SK-N-SH (cell line): Measurements from ENCODE around the gene ZNF578. TPM values are rescaled to one million over a fixed set of nuclear protein-coding genes. Genes with fewer than 3 reads are reported as not detected.

Source experiments
- CTCF ChIA-PET: fragments of 300-600, 350-600 bp; formaldehyde crosslinking; extraction: SDS; loops from one replicate; lab custom pipeline; 2021; lab: Yijun Ruan, JAX
- POLR2A ChIA-PET: fragments of 350-600 bp; sonication (Branson Sonifier 250); formaldehyde crosslinking; extraction: SDS; loops from one replicate; lab custom pipeline; 2020; ENCODE audit warnings: antibody characterized with exemption, inconsistent platforms; lab: Yijun Ruan, JAX
- DNase-seq: peaks from one replicate; pipeline ENCODE4 v3.0.0; 2012
- H2AFZ ChIP-seq: fragments of 200-600 bp; sonication (generic); 2 replicates; pipeline ENCODE4 v1.8.1; 2016; ENCODE audit warnings: antibody characterized with exemption, mild to moderate bottlenecking, low read depth
- H3F3A ChIP-seq: fragments of 200-600 bp; sonication (generic); replicated peaks from 2 replicates; pipeline ENCODE3; 2016; ENCODE audit warnings: antibody characterized with exemption, mild to moderate bottlenecking; ENCODE audit not compliant: insufficient read depth
- H3K27ac ChIP-seq, 2 experiments: fragments of 200-500 bp in 1 of 2; fragments of 200-600 bp in 1 of 2; sonication (Bioruptor generic) in 1 of 2; sonication (generic), shearing (Covaris generic) in 1 of 2; 2 replicates each; pipeline versions ENCODE4 v1.5.1 to v1.6.1; 2014 to 2016; ENCODE audit warnings: low read depth in 2 of 2, inconsistent platforms in 1 of 2, low read length in 1 of 2, mild to moderate bottlenecking in 1 of 2, mixed read lengths in 1 of 2
- H3K27me3 ChIP-seq: fragments of 200-600 bp; sonication (generic), shearing (Covaris generic); 2 replicates; pipeline ENCODE4 v1.6.1; 2016; ENCODE audit warnings: mixed run types; ENCODE audit not compliant: insufficient read depth
- H3K36me3 ChIP-seq, 2 experiments: fragments of 200-500 bp in 1 of 2; fragments of 200-600 bp in 1 of 2; sonication (Bioruptor generic) in 1 of 2; sonication (generic) in 1 of 2; replicated peaks in 1 of 2; 2 replicates each; pipeline versions ENCODE3 to v1.5.1; 2014 to 2016; ENCODE audit warnings: low read length in 1 of 2, mild to moderate bottlenecking in 1 of 2; ENCODE audit not compliant: insufficient read depth in 2 of 2, control insufficient read depth in 1 of 2
- H3K4me1 ChIP-seq, 2 experiments: fragments of 200-500 bp in 1 of 2; fragments of 200-600 bp in 1 of 2; sonication (Bioruptor generic) in 1 of 2; sonication (generic), shearing (Covaris generic) in 1 of 2; 2 replicates each; pipeline versions ENCODE4 v1.5.1 to v1.6.1; 2014 to 2016; ENCODE audit warnings: low read depth in 1 of 2, low read length in 1 of 2, mixed run types in 1 of 2; ENCODE audit not compliant: insufficient read depth in 2 of 2, control insufficient read depth in 1 of 2
- H3K4me2 ChIP-seq: fragments of 200-600 bp; sonication (generic), shearing (Covaris generic); 2 replicates; pipeline ENCODE4 v1.6.1; 2017; ENCODE audit warnings: mixed run types
- H3K4me3 ChIP-seq, 2 experiments: fragments of 200-500 bp in 1 of 2; fragments of 200-600 bp in 1 of 2; sonication (Bioruptor generic) in 1 of 2; sonication (generic), shearing (Covaris generic) in 1 of 2; 2 replicates each; pipeline versions ENCODE4 v1.5.1 to v1.8.1; 2014 to 2016; ENCODE audit warnings: low read depth in 2 of 2, inconsistent platforms in 1 of 2, low read length in 1 of 2, mild to moderate bottlenecking in 1 of 2, mixed read lengths in 1 of 2, moderate library complexity in 1 of 2
- H3K79me2 ChIP-seq: fragments of 200-600 bp; sonication (generic); 2 replicates; pipeline ENCODE4 v1.8.1; 2017; ENCODE audit warnings: mild to moderate bottlenecking; ENCODE audit not compliant: insufficient read depth
- H3K9ac ChIP-seq: fragments of 200-600 bp; sonication (generic); 2 replicates; pipeline ENCODE4 v1.6.1; 2017; ENCODE audit warnings: mixed run types
- H3K9me2 ChIP-seq: fragments of 200-600 bp; sonication (generic); 2 replicates; pipeline ENCODE4 v1.6.1; 2017; ENCODE audit warnings: mixed run types
- H3K9me3 ChIP-seq: fragments of 200-600 bp; sonication (generic); 2 replicates; pipeline ENCODE4 v1.6.1; 2017; ENCODE audit warnings: mixed run types, mild to moderate bottlenecking, moderate library complexity
- H4K20me1 ChIP-seq: fragments of 200-600 bp; sonication (generic); 2 replicates; pipeline ENCODE4 v1.6.1; 2017; ENCODE audit warnings: mild to moderate bottlenecking, mixed run types; ENCODE audit not compliant: insufficient read depth
- EZH2phosphoT487 ChIP-seq: fragments of 200-600 bp; sonication (generic); IDR thresholded peaks from 2 replicates; pipeline ENCODE4 v1.6.1; 2017; ENCODE audit warnings: low read depth, mixed run types, mild to moderate bottlenecking, antibody characterized with exemption, moderate library complexity, borderline replicate concordance
- FOSL2 ChIP-seq: IDR thresholded peaks from 2 replicates; pipeline ENCODE4 v1.4.0; 2012; ENCODE audit warnings: low read depth, mild to moderate bottlenecking, moderate library complexity, borderline replicate concordance
- FOXJ3 ChIP-seq: sonication (generic); formaldehyde crosslinking; IDR thresholded peaks from 2 replicates; pipeline ENCODE4 v1.5.1; 2020; ENCODE audit warnings: mild to moderate bottlenecking, missing genetic modification reagents
- GATA2 ChIP-seq: sonication (generic); formaldehyde crosslinking; IDR thresholded peaks from 2 replicates; pipeline ENCODE4 v1.5.0; 2020; ENCODE audit warnings: mild to moderate bottlenecking, missing genetic modification reagents
- NFIC ChIP-seq: IDR thresholded peaks from 2 replicates; pipeline ENCODE4 v1.4.0; 2012; ENCODE audit warnings: borderline replicate concordance
- POLR2AphosphoS5 ChIP-seq: IDR thresholded peaks from 2 replicates; pipeline ENCODE4 v1.6.1; 2012; ENCODE audit warnings: low read depth, low read length
- RFX5 ChIP-seq: IDR thresholded peaks from 2 replicates; pipeline ENCODE4 v1.6.1; 2012; ENCODE audit warnings: mild to moderate bottlenecking, improper control_type of control experiment, low read length
- RXRA ChIP-seq: IDR thresholded peaks from 2 replicates; pipeline ENCODE4 v1.4.0; 2012; ENCODE audit warnings: low read depth, mild to moderate bottlenecking, borderline replicate concordance
- TAF1 ChIP-seq: IDR thresholded peaks from 2 replicates; pipeline ENCODE4 v1.6.1; 2012; ENCODE audit warnings: low read depth, mild to moderate bottlenecking, low read length, moderate library complexity, borderline replicate concordance
- TEAD4 ChIP-seq: IDR thresholded peaks from 2 replicates; pipeline ENCODE4 v1.4.0; 2012; ENCODE audit warnings: mild to moderate bottlenecking, borderline replicate concordance; ENCODE audit not compliant: insufficient read depth
- YY1 ChIP-seq: IDR thresholded peaks from 2 replicates; pipeline ENCODE4 v1.4.0; 2012; ENCODE audit warnings: low read depth, mild to moderate bottlenecking
- WGBS: methylation state at CpG from one replicate; pipeline ENCODE4 v1.1.6; 2017; ENCODE audit warnings: low lambda C conversion rate; 5-methylcytosine and 5-hydroxymethylcytosine counted together
- polyA plus RNA-seq, 3 experiments: library from polyadenylated mRNA; depleted of rRNA; stranded (reverse); fragments of >200 nt; gene quantifications; 2 replicates each; pipeline ENCODE4 v1.2.3, GENCODE V29; 2012
- TF ChIP-seq, protein P1 (sequence below): IDR thresholded peaks from 2 replicates; pipeline ENCODE4 v1.4.0; 2012; ENCODE audit warnings: low read depth, borderline replicate concordance
- TF ChIP-seq, protein P2 (sequence below): fragments of 150-350 bp; IDR thresholded peaks from 2 replicates; pipeline ENCODE4 v1.6.1; 2016; ENCODE audit warnings: mild to moderate bottlenecking, low read depth, low read length
- TF ChIP-seq, protein P3 (sequence below): IDR thresholded peaks from 2 replicates; pipeline ENCODE4 v1.4.0; 2012; ENCODE audit warnings: low read depth, borderline replicate concordance
- TF ChIP-seq, protein P4 (sequence below): fragments of 150-350 bp; IDR thresholded peaks from 2 replicates; pipeline ENCODE4 v1.6.1; 2017; ENCODE audit warnings: antibody characterized with exemption, low read length, low read depth, borderline replicate concordance
- TF ChIP-seq, protein P5 (sequence below): fragments of 200-600 bp; sonication (generic); IDR thresholded peaks from 2 replicates; pipeline ENCODE4 v1.6.1; 2017; ENCODE audit warnings: antibody characterized with exemption, mild to moderate bottlenecking, moderate library complexity

The ZNF578 gene
- polyA plus RNA-seq, 1 of the 3 experiments (the other 2 are of a cell fraction), result 2.5 TPM

DNA sequence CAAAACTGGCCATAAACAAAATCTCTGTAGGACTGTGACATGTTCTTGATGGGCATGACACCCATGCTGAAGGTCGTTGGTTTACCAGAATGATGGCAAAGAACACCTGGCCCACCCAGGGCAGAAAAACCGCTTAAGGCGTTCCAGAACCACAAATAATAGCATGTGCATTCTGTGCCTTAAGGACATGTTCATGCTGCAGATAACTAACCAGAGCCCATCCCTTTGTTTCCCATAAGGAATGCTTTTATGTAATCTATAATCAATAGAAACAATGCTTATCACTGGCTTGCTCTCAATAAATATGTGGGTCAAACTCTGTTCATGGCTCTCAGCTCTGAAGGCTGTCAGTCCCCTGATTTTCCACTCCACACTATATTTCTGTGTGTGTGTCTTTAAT lies 11.2 kb upstream of the ZNF578 start:
- POLR2A ChIA-PET, result no interaction called here
- Histone ChIP-seq H3K27ac (no peak overlapping the region), H3F3A (no peaks in the 10 kb centered on the region), H3K79me2 (no peaks in the 10 kb centered on the region)
- TF ChIP-seq, protein P1, sequence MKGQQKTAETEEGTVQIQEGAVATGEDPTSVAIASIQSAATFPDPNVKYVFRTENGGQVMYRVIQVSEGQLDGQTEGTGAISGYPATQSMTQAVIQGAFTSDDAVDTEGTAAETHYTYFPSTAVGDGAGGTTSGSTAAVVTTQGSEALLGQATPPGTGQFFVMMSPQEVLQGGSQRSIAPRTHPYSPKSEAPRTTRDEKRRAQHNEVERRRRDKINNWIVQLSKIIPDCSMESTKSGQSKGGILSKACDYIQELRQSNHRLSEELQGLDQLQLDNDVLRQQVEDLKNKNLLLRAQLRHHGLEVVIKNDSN, result no peak
- TF ChIP-seq YY1 (no peak), POLR2AphosphoS5 (no peak), RFX5 (no peak), TEAD4 (no peak), TAF1 (no peak), FOXJ3 (no peak), NFIC (no peak), EZH2phosphoT487 (no peak), GATA2 (no peak), RXRA (no peak), FOSL2 (no peak)
- TF ChIP-seq, protein P2, sequence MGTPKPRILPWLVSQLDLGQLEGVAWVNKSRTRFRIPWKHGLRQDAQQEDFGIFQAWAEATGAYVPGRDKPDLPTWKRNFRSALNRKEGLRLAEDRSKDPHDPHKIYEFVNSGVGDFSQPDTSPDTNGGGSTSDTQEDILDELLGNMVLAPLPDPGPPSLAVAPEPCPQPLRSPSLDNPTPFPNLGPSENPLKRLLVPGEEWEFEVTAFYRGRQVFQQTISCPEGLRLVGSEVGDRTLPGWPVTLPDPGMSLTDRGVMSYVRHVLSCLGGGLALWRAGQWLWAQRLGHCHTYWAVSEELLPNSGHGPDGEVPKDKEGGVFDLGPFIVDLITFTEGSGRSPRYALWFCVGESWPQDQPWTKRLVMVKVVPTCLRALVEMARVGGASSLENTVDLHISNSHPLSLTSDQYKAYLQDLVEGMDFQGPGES, result no peak
- TF ChIP-seq, protein P3, sequence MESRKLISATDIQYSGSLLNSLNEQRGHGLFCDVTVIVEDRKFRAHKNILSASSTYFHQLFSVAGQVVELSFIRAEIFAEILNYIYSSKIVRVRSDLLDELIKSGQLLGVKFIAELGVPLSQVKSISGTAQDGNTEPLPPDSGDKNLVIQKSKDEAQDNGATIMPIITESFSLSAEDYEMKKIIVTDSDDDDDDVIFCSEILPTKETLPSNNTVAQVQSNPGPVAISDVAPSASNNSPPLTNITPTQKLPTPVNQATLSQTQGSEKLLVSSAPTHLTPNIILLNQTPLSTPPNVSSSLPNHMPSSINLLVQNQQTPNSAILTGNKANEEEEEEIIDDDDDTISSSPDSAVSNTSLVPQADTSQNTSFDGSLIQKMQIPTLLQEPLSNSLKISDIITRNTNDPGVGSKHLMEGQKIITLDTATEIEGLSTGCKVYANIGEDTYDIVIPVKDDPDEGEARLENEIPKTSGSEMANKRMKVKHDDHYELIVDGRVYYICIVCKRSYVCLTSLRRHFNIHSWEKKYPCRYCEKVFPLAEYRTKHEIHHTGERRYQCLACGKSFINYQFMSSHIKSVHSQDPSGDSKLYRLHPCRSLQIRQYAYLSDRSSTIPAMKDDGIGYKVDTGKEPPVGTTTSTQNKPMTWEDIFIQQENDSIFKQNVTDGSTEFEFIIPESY, result no peak
- TF ChIP-seq, protein P4, sequence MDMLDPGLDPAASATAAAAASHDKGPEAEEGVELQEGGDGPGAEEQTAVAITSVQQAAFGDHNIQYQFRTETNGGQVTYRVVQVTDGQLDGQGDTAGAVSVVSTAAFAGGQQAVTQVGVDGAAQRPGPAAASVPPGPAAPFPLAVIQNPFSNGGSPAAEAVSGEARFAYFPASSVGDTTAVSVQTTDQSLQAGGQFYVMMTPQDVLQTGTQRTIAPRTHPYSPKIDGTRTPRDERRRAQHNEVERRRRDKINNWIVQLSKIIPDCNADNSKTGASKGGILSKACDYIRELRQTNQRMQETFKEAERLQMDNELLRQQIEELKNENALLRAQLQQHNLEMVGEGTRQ, result no peak
- TF ChIP-seq, protein P5, sequence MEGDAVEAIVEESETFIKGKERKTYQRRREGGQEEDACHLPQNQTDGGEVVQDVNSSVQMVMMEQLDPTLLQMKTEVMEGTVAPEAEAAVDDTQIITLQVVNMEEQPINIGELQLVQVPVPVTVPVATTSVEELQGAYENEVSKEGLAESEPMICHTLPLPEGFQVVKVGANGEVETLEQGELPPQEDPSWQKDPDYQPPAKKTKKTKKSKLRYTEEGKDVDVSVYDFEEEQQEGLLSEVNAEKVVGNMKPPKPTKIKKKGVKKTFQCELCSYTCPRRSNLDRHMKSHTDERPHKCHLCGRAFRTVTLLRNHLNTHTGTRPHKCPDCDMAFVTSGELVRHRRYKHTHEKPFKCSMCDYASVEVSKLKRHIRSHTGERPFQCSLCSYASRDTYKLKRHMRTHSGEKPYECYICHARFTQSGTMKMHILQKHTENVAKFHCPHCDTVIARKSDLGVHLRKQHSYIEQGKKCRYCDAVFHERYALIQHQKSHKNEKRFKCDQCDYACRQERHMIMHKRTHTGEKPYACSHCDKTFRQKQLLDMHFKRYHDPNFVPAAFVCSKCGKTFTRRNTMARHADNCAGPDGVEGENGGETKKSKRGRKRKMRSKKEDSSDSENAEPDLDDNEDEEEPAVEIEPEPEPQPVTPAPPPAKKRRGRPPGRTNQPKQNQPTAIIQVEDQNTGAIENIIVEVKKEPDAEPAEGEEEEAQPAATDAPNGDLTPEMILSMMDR, result no peak
- TF ChIP-seq, all 33 proteins: peak for 0
- no peak for DNase-seq
- Histone ChIP-seq H4K20me1 (no peaks in the 10 kb centered on the region), H3K9me3 (no peaks in the 10 kb centered on the region), H2AFZ (no peak overlapping the region), H3K4me3 (no peak overlapping the region), H3K9me2 (no peaks in the 10 kb centered on the region), H3K36me3 (no peaks in the 10 kb centered on the region), H3K4me1 (no peaks in the 10 kb centered on the region), H3K9ac (no peak overlapping the region), H3K27me3 (no peaks in the 10 kb centered on the region), H3K4me2 (no peak overlapping the region)
- CTCF ChIA-PET, result interaction anchor here (0.6 kb wide), 1 partner anchor 61 kb away, joined by 3 read pairs; no protein-coding TSS in a partner anchor
- WGBS, result 0% methylated on average over 3 of the region's 3 CpGs
